ENCODE data around the gene LMO7.

GRCh38 chr13:75904012-75904411 is 267.9 kb downstream of the LMO7 start:
- TF ChIP-seq POLR2AphosphoS5 (IDR thresholded peaks at IDR 0.05; ENCODE audit: borderline replicate concordance, low read depth, low read length) (no peak), EZH2 (IDR thresholded peaks at IDR 0.05) (no peak)

Data from SK-N-MC (cell line).